Measurements from ENCODE around the gene MPPED2. TPM values are rescaled to one million over a fixed set of nuclear protein-coding genes. Genes with fewer than 3 reads are reported as not detected.

Gene MPPED2
- total RNA-seq, 1 donor from 2014 or later = 0.20 TPM

DNA sequence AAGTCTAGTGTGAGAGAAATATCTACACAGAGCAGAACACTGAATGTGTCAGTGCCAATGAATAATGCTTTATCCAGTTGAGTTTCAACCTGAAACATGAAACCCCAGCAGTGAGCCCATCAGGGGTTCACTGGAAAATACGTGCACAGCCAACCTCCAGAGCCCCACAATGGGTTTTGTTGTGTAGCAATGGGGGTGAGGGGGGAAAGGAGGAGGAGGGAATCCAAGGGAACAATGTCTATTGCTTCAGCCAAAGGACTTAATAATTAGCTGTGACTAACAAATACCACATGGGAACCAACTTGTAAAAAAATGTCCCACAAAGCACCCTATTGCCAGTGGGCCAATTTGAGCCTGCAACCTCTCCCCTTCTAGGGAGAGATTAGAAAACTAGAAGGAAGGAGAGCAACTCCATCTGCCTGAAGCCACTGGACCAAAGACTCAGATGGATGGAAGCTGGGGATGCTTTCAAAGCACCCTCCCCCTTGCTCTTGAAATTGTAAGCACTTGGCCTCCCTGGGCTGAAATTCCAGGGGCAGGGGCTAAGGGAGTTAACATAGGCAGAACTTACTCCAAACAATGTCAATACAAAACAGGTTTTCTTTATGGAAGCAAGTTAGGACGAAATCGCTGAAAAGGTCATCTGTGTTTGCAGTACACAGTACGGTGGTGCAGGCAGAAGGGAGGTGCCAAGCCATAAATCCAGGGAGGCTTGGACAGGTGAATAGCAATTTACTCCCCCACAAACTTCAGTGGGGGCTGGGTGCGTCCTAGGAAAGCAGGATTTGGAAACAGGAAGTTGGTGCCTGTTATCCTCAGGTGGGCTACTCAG lies 163.5 kb downstream of the MPPED2 start:
- no peak for DNase-seq (ENCODE audit: low read depth in 2 of 2)

GRCh38 chr11:30420233-30420787 lies 165.8 kb downstream of the MPPED2 start:
- DNase-seq (ENCODE audit: low read depth in 2 of 2) = no peak

DNA sequence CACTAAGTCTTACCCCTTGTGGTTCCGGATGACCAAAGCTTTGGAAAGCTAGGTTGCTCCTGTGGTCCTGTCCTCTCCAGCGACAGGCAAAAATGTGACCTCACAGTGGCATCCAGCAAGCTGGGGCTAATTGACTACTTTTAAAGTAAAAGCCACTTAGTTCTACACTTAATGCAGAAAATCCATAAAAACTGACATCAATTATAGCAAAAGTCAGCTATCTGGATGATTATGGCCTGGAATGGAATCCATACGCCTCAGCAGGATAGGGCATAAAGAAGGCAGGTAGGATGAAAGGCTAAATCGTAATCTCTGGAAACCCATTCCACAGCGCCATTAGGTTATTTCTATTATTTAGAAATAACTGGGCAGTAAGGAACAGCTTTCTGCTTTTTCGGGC lies 171.3 kb downstream of the MPPED2 start:
- DNase-seq (ENCODE audit: low read depth in 2 of 2) = no peak

GRCh38 chr11:30414244-30414643 lies 171.9 kb downstream of the MPPED2 start:
- DNase-seq (ENCODE audit: low read depth in 2 of 2) = no peak

DNA sequence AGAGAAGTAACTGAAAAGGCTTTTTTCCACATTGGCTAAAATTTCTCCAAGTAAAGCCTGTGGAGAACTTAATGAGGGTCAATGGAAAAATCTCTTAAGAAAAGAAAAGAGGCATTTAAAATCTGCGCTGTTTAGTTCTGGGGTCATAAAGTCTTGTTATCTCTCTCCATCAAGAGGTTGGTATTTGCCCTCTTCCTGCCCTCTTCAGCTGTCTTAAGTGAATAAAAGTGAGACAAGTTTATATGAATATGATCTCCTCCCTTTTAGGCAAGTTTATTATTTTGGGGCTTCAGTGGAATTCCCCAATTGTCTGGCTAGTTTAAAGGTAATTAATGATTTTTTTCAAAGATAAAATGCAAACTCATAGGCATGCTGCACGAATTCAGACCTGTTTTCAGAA lies 173.6 kb downstream of the MPPED2 start:
- no peak for DNase-seq (ENCODE audit: low read depth in 2 of 2)

DNA sequence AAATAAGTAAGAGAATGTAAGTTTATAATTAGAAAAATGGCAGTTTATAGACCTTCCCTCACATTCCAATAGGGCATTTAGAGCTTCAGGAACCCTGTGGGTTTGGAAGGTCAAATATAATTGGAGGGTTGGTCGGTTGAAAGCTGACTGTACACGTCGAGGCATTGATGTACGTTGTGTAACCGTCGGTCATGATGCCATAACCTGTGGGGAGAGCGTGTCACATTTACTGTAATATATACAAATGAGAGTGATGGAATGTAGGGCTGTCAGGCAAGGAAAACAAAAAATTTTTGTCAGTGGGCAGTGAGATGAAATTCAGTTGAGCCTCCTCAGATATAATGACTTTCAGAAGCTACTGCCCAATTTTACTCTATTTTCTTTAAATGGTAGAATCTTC lies 174.8 kb downstream of the MPPED2 start:
- no peak for DNase-seq (ENCODE audit: low read depth in 2 of 2)

GRCh38 chr11:30406978-30407762 lies 179.0 kb downstream of the MPPED2 start:
- DNase-seq (ENCODE audit: low read depth in 2 of 2) = no peak

DNA sequence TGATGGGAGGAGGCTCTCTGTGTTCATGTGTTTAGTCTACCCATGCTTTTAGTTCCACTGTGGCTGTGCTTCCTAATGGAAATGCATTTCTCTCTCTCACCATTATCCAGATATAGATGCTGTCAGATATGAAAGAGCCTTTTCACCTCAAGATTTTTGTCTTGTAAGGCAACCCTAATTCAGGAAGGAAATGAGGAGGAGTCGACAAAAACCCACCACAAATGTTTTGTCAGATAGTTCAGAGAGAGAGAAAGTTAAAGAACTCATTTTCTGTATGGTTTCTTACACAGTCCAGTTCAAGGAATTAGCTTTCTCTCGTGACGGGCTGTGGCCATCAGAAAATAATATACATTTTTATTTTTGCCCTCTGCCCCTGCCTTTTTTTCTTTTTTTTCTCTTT lies 180.8 kb downstream of the MPPED2 start:
- no peak for DNase-seq (ENCODE audit: low read depth in 2 of 2)

DNA sequence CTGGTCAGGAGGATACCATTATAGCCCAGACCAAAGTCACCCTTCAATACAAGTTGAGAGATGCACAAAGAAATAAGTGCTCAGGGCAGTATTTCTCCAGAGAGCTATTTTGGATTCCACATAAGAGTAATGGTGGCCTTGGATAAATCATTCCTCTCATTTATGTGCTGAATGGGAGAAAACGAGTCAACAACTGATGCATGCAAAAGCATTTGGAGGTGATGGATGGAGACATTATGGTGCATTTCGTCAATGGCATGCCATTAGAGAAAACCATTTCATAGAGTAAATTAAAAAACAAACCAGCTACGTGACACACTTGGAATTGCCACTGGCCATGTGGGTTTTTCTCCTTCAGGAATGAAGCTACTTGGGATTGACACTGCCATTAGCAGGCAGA lies 182.0 kb downstream of the MPPED2 start:
- DNase-seq (ENCODE audit: low read depth in 2 of 2) = no peak

- DNase-seq (ENCODE audit: low read depth in 2 of 2) = no peak
Observed at GRCh38 chr11:30395751-30396150, 190.4 kb downstream of the MPPED2 start.

DNA sequence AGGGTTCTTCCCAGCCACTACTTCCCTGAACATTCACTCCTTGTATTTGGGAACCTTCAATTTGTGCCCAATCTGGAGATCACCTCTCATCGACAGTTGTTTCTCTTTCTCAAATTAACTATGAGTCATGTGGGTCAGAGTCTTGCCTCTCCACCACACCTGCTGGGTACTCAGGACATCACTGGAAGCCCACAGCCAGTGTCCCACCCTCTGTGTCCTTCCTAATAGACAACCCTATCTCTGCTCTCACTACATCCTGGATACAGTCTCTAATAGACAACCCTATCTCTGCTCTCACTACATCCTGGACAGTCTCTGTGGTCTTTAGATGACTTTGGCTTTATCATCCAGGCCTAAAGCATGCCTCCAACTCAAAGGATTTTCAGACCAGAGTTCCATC lies 193.1 kb downstream of the MPPED2 start:
- DNase-seq (ENCODE audit: low read depth in 2 of 2) = no peak

- DNase-seq (ENCODE audit: low read depth in 2 of 2) = no peak
Observed at GRCh38 chr11:30392221-30392784, 193.8 kb downstream of the MPPED2 start.

GRCh38 chr11:30388957-30389356 lies 197.2 kb downstream of the MPPED2 start:
- DNase-seq (ENCODE audit: low read depth in 2 of 2) = no peak

- DNase-seq (ENCODE audit: low read depth in 2 of 2) = no peak
Observed at GRCh38 chr11:30387891-30388861, 198.0 kb downstream of the MPPED2 start.

- no peak for DNase-seq (ENCODE audit: low read depth in 2 of 2)
Observed at GRCh38 chr11:30381879-30382278, 204.3 kb downstream of the MPPED2 start.

DNA sequence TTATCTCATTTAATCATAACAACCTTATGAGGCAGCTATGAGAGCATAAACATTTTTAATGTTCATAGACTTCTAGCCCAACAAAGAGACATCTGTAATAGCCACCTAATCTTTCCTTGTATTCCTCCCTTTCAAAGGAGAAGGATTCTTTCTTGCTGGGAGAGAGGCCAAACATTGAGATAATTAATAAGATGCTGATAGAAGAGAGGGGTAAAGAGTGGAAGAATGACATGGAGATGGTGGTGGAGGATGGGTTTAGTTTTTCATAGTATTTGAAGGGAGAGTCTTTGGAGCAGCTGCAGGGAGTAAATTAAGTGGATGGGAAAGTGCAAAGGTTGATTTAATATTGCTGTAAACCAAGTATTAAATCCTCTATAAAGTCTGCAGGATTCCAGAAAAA lies 205.3 kb downstream of the MPPED2 start:
- DNase-seq (ENCODE audit: low read depth in 2 of 2) = no peak

DNA sequence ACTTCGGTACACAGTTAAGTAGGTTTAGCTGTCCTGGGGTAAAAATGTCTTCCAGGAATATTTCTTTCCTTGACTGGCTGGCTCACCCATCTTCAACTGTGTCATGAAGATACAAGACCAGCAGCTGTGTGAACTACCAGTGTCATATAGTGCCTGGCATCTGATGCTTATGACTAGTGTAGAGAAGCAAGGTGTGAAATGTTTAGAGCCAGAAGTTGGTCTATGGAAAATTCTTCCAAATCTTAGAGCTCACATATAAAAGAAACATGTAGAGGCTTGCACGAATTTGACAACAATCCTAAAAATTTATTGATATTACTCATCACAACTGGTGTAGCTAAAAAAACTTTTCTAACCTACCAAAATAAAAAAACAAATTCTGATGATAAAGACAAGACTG lies 208.8 kb downstream of the MPPED2 start:
- no peak for DNase-seq (ENCODE audit: low read depth in 2 of 2)

DNA sequence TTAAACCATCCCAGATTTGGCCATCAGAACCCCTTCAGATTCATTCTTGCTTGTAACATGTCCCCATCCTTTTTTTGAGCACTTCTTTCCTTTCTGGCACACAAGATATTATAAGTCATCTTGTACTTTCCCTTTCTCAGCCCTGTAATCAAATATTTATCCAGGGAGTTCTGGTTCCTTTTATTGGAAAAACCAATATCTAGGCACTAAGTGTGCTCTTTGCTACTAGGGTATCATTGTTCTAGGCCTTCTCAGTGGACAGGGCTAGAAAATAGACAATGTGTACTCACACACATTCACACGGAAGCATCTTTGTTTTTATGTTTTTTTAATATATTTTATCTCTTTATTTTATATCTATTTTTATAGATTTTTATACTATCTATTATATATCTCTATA lies 216.0 kb downstream of the MPPED2 start:
- DNase-seq (ENCODE audit: low read depth in 2 of 2) = no peak

GRCh38 chr11:30368394-30368793 lies 217.8 kb downstream of the MPPED2 start:
- no peak for DNase-seq (ENCODE audit: low read depth in 2 of 2)

DNA sequence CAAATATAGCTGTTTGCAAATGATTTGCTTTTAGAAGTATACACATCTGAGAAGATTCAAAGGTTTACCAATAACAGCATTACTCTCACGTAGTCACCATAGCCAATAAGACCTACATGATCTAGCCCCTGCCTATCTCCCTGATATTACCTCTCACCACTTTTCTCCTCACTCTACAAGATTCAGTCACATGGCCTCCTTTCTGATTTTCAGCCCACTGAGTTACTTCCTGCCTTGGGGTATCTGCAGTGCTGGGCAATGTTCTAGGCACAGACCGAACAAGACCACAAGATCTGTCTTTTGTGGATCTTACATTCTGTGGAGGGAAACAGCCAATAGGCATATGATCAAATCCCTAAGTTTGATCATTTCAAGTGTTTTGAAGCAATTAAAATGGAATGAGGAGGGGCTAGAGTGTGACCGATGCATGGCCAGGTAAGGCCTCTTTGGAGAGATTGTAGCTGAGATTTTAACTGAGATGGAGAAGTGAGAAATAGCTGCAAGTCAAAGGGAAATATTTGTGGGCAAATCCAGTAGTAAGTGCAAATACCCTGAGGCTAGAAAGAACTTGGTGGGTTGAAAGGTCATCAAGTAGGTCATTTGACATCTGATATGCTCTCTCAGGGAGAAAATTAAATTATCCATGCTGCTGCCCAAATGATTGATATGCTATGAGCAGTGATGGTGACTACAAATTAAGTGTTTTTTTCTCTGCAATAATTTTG lies 220.2 kb downstream of the MPPED2 start:
- no peak for DNase-seq (ENCODE audit: low read depth in 2 of 2)
